ENCODE data around the gene SMYD5. TPM values are rescaled to one million over a fixed set of nuclear protein-coding genes. Genes with fewer than 3 reads are reported as not detected.
A peak's percentile ranks its signal among the peaks of the same experiment; 100 is the strongest.
"Not testable (repeated sequence)": the region's sequence is repeated elsewhere in the genome, so short reads cannot be mapped to it uniquely, and the experiment has no call there.

Gene SMYD5
- total RNA-seq: 10 to 100 TPM; 47.0 to 50.5 TPM

DNA sequence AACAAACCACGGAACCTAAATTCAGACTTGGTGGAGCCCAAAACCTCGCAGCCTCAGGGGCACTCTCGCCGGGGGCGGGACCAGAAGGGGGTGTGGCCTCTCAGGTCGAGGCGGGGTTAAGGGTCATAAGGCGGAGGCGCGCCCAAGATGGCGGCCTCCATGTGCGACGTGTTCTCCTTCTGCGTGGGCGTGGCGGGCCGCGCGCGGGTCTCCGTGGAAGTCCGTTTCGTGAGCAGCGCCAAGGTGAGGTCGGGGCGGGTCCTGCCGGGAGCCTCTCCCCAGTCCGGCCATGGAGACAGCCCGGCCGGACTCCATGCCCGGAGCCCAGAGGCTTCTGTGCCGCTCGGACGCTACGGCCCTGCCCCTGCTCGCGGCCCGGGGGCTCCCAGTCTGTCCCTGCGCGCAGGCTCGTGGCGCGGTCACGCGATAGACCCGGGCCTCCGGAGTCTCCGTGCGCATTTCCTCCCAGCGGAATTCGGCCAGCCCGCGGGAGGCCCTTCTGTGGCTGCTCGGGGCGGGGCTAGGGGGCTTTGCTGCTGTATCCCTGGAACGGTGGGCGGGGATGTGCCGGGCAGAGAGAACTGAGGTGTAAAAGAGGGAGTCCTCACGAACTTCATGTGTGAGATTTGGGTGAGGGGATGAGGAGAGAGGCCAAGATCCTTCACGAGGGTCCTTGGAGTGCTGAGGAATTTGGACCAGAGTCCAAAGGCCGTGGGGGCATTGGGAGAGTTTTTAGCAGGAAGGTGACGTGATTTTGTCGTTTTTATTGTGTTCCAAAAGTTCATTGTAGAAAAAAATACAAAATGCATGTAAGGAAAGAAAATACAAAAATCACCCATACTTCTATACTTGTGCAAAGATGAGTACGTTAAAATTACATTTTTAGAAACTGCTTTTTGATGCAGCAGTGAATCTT, at the start of gene SMYD5:
TSS of gene SMYD5 (plus strand) at position 126 of the 916 bp plus-strand sequence. CDS start at position 148, 22 bp downstream.
- H3K4me3 Mint-ChIP-seq: peak within 1 kb of the TSS; percentile 98
- peaks cover 2% of the 10 kb centered on the region for H3K36me3 Mint-ChIP-seq (ENCODE audit: low read depth)

DNA sequence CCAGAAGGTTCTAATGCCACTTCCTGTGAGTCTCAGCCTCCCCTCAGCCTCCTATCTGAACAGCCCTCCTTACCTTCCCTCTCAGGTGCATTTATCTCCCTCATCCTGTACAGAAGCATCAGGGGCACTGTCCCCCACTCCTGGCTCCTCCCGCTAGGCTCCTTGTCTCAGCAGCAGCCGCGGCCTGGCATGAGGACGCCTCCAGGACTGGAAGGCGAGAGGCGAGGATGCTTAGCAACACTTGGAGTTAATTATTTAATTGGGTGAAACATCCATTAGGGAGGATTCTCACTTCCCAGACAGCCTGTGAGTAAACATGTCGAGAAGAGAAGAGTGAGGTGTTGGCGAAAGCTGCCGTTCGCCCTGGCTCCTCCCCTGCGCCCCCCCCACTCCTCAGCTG, 48.1 kb upstream of the SMYD5 start:
- H3K27me3 Mint-ChIP-seq; H3K4me3 Mint-ChIP-seq; H3K27ac Mint-ChIP-seq; CTCF ChIA-PET; ATAC-seq; H3K9me3 Mint-ChIP-seq (ENCODE audit: low read depth); DNase-seq; intact Hi-C loops (cut with DNase I, micrococcal nuclease); H3K4me1 Mint-ChIP-seq; POLR2A ChIA-PET; H3K36me3 Mint-ChIP-seq (ENCODE audit: low read depth): not testable (repeated sequence)

More for the DNA sequence above, at the start of gene SMYD5:
- H3K9me3 Mint-ChIP-seq (ENCODE audit: low read depth): no peaks in the 10 kb centered on the region
- H3K27ac Mint-ChIP-seq: peak within 1 kb of the TSS; percentile 99
- no peaks in the 10 kb centered on the region for H3K27me3 Mint-ChIP-seq
- H3K4me1 Mint-ChIP-seq: peaks cover 33% of the 10 kb centered on the region
- peak; percentile 96 for DNase-seq
- POLR2A ChIA-PET: interaction anchor here (0.7 to 0.9 kb wide), 3 partner anchors 14 to 35 kb away, joined by 3 to 5 read pairs (median 3); partner anchors contain the start of gene PRADC1
- CTCF ChIA-PET: interaction anchor here (0.6 to 3.2 kb wide), 10 partner anchors 14 to 143 kb away, joined by 3 to 37 read pairs (median 3); partner anchors contain the start of genes CCT7, PRADC1 and SFXN5
- ATAC-seq: peak; percentile 92
- intact Hi-C loops (cut with DNase I, micrococcal nuclease): loop anchor here (1.0 to 10.0 kb wide), 10 partner anchors 19 to 1620 kb away; partner anchors contain the start of genes ALMS1 (in 2 of the 2), CCT7 (in 1 of the 2), EGR4 (in 1 of the 2) and FBXO41 (in 1 of the 2)

DNA sequence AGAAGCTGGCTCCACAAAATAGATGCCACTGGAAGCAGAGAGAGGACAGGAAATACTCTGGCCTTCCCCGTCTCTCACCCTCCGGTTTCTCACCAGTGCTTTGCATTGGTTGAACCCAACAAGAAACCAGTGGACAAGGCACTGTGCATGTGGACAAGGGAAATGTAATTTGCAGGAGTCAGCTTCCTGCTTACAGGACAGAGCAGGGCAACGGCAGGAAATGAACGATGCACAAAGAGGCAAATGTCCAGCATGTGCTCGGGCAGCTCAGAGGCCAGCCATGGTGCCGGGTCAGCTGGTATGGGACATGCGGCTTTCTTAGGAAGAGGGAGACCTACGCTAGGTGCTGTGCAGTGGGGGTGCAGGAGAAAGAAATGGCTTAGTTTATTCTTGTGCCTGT, 47.2 kb upstream of the SMYD5 start:
- H3K27ac Mint-ChIP-seq; H3K9me3 Mint-ChIP-seq (ENCODE audit: low read depth); H3K36me3 Mint-ChIP-seq (ENCODE audit: low read depth); ATAC-seq; H3K27me3 Mint-ChIP-seq; intact Hi-C loops (cut with DNase I, micrococcal nuclease); H3K4me3 Mint-ChIP-seq; H3K4me1 Mint-ChIP-seq; POLR2A ChIA-PET; DNase-seq; CTCF ChIA-PET: not testable (repeated sequence)

DNA sequence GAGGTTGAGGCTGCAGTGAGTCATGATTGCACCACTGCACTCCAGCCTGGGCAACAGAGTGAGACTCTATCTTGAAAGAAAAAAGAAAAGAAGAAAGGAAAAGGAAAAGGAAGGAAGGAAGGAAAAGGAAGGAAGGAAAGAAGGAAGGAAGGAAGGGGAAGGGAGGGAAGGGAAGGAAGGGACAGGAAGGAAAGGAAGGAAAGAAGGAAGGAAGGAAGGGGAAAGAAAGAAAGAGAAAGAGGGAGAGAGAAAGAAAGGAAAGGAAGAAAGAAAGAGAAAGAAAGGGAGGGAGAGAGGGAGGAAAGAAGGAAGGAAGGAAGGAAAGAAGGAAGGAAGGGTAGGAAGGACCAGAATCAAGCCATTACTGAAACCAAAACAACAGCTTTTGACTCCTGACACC, 45.7 kb upstream of the SMYD5 start:
- CTCF ChIA-PET: interaction anchor here (0.5 to 0.8 kb wide), 3 partner anchors 9 to 177 kb away, joined by 3 to 4 read pairs (median 3); no protein-coding TSS in a partner anchor
- ATAC-seq: not testable (repeated sequence)

DNA sequence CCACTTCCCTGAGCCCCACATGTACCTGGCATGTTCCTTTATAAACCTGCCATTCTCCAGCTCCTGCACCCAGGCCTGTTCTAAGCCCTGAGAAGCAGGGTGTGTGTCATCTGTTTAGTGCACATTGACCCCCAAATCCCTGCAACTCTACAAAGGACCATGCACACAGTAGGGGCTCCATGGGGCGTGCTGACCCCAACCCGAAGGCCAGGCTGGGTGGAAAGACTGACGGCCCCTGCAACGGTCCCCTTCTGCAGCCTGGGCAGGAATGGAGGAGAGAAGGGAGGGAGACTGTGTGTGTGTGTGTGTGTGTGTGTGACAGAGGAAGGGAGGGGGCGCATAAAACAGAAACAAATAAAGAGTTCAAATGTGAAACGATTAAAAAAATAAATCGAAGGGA, 43.7 kb upstream of the SMYD5 start:
- CTCF ChIA-PET; H3K36me3 Mint-ChIP-seq (ENCODE audit: low read depth); H3K9me3 Mint-ChIP-seq (ENCODE audit: low read depth); POLR2A ChIA-PET; H3K4me3 Mint-ChIP-seq; H3K27ac Mint-ChIP-seq; DNase-seq; ATAC-seq: not testable (repeated sequence)
- H3K27me3 Mint-ChIP-seq: peaks cover 18% of the 10 kb centered on the region
- peaks cover 16% of the 10 kb centered on the region for H3K4me1 Mint-ChIP-seq
- intact Hi-C loops (cut with DNase I, micrococcal nuclease): loop anchor here in 1 of 2 experiments (10.0 kb wide), 1 partner anchor 406 kb away; no protein-coding TSS in a partner anchor

More for the DNA sequence above, 45.7 kb upstream of the SMYD5 start:
- H3K4me3 Mint-ChIP-seq; H3K27ac Mint-ChIP-seq; POLR2A ChIA-PET; H3K9me3 Mint-ChIP-seq (ENCODE audit: low read depth); H3K4me1 Mint-ChIP-seq; DNase-seq; H3K27me3 Mint-ChIP-seq; intact Hi-C loops (cut with DNase I, micrococcal nuclease); H3K36me3 Mint-ChIP-seq (ENCODE audit: low read depth): not testable (repeated sequence)

DNA sequence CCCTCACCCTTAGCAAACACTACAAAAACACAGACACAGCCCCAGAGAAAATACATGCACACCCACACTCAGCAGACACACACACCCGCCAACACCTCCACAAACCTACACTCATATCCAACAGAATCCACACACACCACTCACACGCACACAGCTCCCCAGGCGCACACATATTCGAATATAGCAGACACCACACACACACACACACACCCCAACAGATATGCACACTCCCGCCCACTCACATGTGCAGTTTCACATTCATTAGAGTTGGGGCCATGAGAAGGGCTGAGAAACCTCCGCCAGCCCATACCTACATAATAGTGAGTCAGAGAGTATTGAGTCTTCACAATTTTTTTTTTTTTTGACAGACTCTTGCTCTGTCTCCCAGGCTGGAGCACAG, 41.1 kb upstream of the SMYD5 start:
- Mint-ChIP-seq H3K9me3 (ENCODE audit: low read depth) (no peaks in the 10 kb centered on the region), H3K27me3 (peaks cover 28% of the 10 kb centered on the region), H3K4me3 (no peak overlapping the region), H3K27ac (no peak overlapping the region), H3K4me1 (peaks cover 31% of the 10 kb centered on the region), H3K36me3 (ENCODE audit: low read depth) (no peaks in the 10 kb centered on the region)
- ATAC-seq (peak; percentile 67), DNase-seq (peak; percentile 86)
- POLR2A ChIA-PET: interaction anchor here (0.6 kb wide), 1 partner anchor 66 kb away, joined by 6 read pairs; no protein-coding TSS in a partner anchor
- intact Hi-C loops (cut with DNase I, micrococcal nuclease): loop anchor here in 1 of 2 experiments (10.0 kb wide), 1 partner anchor 408 kb away; no protein-coding TSS in a partner anchor
- CTCF ChIA-PET: interaction anchor here (0.6 to 0.7 kb wide), 2 partner anchors 21 to 387 kb away, joined by 3 read pairs; no protein-coding TSS in a partner anchor

DNA sequence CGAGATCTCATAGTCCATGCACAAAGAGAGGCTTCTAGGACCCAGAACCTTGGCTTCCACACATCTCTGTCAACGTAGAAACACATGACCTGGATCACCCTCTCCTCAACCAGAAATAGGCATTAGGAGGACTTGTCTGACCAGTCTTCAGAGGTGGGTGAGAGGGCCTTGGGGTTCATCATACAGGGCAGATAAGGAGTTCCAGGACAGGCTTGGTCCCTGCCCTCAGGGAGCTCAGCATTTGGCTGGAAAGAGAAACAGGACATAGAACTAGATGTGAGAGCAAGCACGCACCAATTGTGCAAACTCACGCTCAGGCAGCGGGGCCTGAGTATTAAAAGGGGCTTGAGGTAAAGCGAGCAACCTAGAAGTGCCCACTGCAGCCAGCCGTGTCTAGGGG, 40.3 kb upstream of the SMYD5 start:
- Mint-ChIP-seq H3K27ac (no peak overlapping the region), H3K4me3 (no peak overlapping the region), H3K27me3 (peaks cover 32% of the 10 kb centered on the region), H3K4me1 (peaks cover 31% of the 10 kb centered on the region), H3K36me3 (ENCODE audit: low read depth) (no peaks in the 10 kb centered on the region), H3K9me3 (ENCODE audit: low read depth) (no peaks in the 10 kb centered on the region)
- intact Hi-C loops (cut with DNase I, micrococcal nuclease): loop anchor here in 1 of 2 experiments (10.0 kb wide), 1 partner anchor 409 kb away; no protein-coding TSS in a partner anchor
- no peak for DNase-seq
- ChIA-PET POLR2A (interaction anchor here (0.5 kb wide), 1 partner anchor 195 kb away, joined by 3 read pairs; no protein-coding TSS in a partner anchor), CTCF (interaction anchor here (0.6 to 1.7 kb wide), 4 partner anchors 20 to 350 kb away, joined by 3 to 10 read pairs (median 3); no protein-coding TSS in a partner anchor)
- no peak for ATAC-seq

DNA sequence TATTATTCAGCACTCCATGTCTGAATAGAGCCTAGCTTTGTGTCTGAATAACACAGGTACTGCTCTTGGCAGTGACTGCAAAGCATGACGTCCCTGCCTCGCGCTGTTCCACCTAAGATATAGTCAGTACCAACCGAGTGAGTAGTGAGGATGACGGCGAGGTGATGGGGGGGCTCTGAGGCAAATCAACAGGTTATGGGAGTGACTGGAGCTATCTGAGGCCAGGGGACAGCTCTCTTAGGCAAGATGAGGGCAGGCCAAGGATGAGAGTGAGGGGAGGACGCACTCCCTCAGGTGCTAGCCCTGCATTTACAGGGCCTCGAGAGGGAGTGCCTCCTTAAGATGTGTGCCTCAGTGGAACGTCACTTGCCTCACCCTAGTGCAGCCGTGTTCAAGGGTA, 39.8 kb upstream of the SMYD5 start:
- ChIA-PET POLR2A (interaction anchor here (0.5 kb wide), 1 partner anchor 196 kb away, joined by 3 read pairs; no protein-coding TSS in a partner anchor), CTCF (interaction anchor here (1.2 to 1.7 kb wide), 2 partner anchors 38 to 92 kb away, joined by 3 to 10 read pairs; no protein-coding TSS in a partner anchor)
- peaks cover 32% of the 10 kb centered on the region for H3K27me3 Mint-ChIP-seq

DNA sequence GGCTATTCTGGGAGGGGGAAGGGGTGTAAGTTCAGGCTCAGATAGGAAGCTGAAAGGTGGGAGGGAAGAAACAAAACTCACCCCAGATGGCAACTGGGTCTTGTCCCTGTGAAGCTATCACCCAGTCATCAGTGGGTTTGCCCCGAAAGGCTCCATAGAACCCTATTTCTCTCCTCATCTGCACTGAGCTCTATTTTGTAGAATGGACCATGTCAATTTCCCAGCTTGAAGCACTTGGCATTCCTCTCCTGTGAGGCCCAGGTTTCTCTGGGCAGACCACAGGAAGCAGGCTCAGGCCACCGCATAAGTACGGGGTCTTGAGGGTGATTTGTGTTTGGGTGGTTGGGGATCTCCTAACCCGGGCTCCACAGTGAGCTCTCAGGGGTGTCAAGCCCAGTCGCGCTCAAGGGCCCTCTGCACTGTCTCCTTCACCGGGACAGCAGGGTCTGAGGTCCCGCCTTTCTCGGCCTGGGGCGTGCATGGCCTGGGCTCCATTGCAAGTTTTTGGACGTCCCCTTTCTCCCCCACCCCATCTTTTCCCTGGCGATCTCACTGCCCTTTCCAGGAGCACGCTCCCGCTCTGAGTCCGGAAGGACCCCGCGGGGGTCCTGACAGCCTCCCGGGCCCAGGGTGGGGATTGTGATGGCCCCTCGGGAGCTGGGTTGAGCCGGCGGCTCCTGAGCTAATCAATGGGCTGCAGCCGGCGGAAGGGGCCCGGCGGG, 38.9 kb upstream of the SMYD5 start:
- POLR2A ChIA-PET: no interaction called here
- H3K4me1 Mint-ChIP-seq: peaks cover 31% of the 10 kb centered on the region
- CTCF ChIA-PET: interaction anchor here (1.1 to 4.5 kb wide), 5 partner anchors 14 to 181 kb away, joined by 3 to 57 read pairs (median 4); no protein-coding TSS in a partner anchor
- DNase-seq: no peak
- no peak overlapping the region for H3K27ac Mint-ChIP-seq
- H3K9me3 Mint-ChIP-seq (ENCODE audit: low read depth): no peaks in the 10 kb centered on the region
- intact Hi-C loops (cut with DNase I, micrococcal nuclease): loop anchor here (5.0 to 10.0 kb wide), 3 partner anchors 103 to 410 kb away; partner anchors contain the start of genes EXOC6B (in 1 of the 2) and SFXN5 (in 1 of the 2)
- H3K4me3 Mint-ChIP-seq: no peak overlapping the region
- H3K36me3 Mint-ChIP-seq (ENCODE audit: low read depth): no peaks in the 10 kb centered on the region
- no peak for ATAC-seq
- peaks cover 37% of the 10 kb centered on the region for H3K27me3 Mint-ChIP-seq

More for the DNA sequence above, 39.8 kb upstream of the SMYD5 start:
- no peak for ATAC-seq
- Mint-ChIP-seq H3K36me3 (ENCODE audit: low read depth) (no peaks in the 10 kb centered on the region), H3K27ac (no peak overlapping the region), H3K9me3 (ENCODE audit: low read depth) (no peaks in the 10 kb centered on the region), H3K4me1 (peaks cover 31% of the 10 kb centered on the region), H3K4me3 (no peak overlapping the region)
- intact Hi-C loops (cut with DNase I, micrococcal nuclease): loop anchor here in 1 of 2 experiments (10.0 kb wide), 1 partner anchor 409 kb away; no protein-coding TSS in a partner anchor
- DNase-seq: no peak

DNA sequence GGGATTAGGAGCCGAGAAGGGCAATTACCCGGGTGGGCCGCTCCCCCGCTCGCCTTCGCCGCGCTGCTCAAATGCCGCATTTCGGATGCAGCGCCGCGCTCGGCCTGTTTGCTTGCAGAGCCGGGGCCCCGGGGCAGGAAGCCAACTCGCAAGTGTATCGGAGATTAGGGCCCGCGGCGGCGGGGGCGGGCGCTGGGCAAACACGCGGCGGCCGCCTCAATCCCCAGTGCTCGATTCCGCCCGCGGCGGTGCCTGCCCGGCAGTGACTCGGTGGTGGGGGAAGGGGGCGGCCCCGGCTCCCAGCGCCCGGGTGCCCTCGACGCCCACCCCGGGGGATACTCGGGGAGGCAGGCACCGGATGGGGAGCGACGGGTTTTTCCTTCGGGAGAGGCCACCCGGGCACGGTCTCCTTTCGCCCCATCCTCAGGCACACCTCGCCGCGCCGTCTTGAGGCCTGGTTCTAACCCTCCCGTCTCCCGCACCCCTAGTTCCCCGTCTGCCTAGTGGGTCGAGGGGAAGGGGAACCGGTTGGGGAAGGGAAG, 38.3 kb upstream of the SMYD5 start:
- ChIA-PET POLR2A (no interaction called here), CTCF (interaction anchor here (1.1 to 4.5 kb wide), 11 partner anchors 12 to 283 kb away, joined by 4 to 57 read pairs (median 21); no protein-coding TSS in a partner anchor)
- Mint-ChIP-seq H3K4me1 (peaks cover 31% of the 10 kb centered on the region), H3K27me3 (peaks cover 41% of the 10 kb centered on the region), H3K9me3 (ENCODE audit: low read depth) (no peaks in the 10 kb centered on the region), H3K4me3 (peak overlapping the region; percentile 71), H3K27ac (no peak overlapping the region), H3K36me3 (ENCODE audit: low read depth) (no peaks in the 10 kb centered on the region)
- ATAC-seq (peak; percentile 25), DNase-seq (peak; percentile 89)
- intact Hi-C loops (cut with DNase I, micrococcal nuclease): loop anchor here (2.0 to 10.0 kb wide), 7 partner anchors 37 to 411 kb away; partner anchors contain the start of genes EXOC6B (in 1 of the 2), RAB11FIP5 (in 1 of the 2) and SFXN5 (in 1 of the 2)

Measured in activated CD4-positive, alpha-beta T cell treated with anti-CD3 and anti-CD28 coated beads for 36 hours (primary cell).